Activated CD4-positive, CD25-positive, alpha-beta regulatory T cell treated with anti-CD3 and anti-CD28 coated beads, Interleukin-2, amount 50 U/mL, for 16 hours (primary cell): ENCODE measurements around the gene HLA-B.
"Not testable (repeated sequence)": the region's sequence is repeated elsewhere in the genome, so short reads cannot be mapped to it uniquely, and the experiment has no call there.

ENCODE experiments used
- DNase-seq: peaks from one replicate; pipeline ENCODE4 v3.0.0-alpha.2; 2020; ENCODE audit warnings: low read depth, low spot score

Gene HLA-B

DNA sequence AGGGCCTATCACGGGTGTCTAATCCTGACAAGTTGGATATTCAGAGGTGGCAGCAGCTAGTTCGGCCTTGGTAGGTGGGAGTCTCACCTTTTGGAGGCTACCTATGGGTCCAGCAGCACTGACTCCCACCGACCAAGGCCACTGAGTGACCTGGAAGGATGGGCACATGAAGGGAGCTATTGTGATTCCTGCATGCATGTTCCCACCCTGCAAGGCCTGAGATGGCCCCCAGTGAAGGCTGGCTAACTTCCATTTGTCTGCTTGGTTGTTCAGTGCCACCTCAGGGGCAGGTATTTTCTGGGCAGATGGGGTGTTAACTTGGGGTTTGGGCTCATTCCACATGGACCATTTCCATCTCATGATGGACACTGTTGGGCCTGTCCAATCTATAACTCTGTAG, 28.1 kb upstream of the HLA-B start:
- no peak for DNase-seq

DNA sequence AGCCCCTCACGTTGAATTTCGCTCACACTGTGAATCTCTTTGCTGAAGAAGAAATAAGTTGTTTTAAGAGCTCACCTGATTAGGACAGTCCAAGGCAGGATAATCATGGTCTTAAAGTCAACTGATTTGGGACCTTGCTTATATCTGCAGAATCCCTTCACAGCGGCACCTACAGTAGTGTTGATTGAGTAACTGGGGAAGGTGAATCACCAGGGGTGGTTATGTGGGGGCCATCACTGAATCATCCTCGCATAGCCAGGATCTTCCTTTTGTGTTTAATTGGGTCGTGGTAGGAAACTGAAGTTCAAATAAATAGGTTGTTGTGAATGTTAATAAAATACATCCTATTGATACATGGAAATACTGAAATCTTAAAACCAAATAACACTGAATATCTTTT, 26.2 kb upstream of the HLA-B start:
- DNase-seq = no peak

DNA sequence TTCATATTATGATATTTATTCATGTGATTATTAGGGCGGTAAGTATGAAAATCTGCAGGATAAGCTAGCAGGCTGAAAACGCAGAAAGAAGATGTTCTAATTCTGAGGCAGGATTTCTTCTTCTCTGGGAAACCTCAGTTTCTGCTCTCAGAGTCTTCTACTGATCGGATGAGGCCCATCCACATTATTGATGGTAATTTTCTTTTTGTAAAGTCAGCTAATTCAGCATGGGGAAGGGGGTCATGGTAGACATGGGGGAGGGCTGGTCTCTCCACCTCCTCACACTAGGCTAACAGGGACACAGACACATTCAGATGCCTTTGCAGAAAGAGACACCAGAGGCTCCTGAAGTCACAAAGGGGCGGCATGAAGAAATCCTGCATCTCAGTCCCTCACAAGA, 24.7 kb upstream of the HLA-B start:
- no peak for DNase-seq

DNA sequence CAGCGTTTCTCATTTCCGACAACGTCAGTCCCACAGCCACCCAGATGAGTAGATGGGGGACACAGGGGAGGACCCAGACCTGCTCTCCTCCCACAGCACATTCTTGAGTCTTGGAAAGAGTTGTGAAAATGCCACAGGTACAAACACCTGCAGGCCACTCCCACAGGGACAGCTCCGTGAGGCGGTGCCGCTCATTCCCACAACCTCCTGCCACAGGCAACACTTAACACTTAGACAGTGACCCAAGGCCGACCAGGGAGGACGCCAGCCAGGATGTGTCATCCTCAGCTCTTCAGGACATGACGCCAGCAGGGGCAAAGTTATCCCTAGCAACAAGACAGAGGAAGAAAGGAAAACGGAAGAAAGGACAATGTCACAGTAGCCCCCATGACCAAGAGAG, 22.9 kb upstream of the HLA-B start:
- DNase-seq = no peak

DNA sequence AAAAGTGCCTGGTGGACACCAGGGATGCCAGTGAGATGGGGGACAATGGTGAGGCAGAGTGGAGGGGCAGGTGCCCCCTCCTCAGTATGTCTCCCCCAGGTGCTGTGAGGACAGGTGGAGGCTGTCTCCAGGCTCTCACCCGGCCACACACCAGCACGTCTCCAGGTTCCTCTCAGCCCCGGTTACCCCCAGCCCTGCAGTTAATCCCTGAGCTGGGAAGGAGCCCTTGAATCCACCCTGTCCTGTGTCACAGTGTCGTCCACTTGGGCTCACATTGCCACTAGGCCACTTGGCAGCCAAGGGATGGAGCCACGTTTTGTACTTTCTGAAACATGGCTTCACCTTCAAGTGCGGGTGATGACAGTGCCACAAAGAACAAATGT, 21.7 kb upstream of the HLA-B start:
- DNase-seq = no peak

GRCh38 chr6:31378062-31378720, 21.2 kb upstream of the HLA-B start:
- no peak for DNase-seq

DNA sequence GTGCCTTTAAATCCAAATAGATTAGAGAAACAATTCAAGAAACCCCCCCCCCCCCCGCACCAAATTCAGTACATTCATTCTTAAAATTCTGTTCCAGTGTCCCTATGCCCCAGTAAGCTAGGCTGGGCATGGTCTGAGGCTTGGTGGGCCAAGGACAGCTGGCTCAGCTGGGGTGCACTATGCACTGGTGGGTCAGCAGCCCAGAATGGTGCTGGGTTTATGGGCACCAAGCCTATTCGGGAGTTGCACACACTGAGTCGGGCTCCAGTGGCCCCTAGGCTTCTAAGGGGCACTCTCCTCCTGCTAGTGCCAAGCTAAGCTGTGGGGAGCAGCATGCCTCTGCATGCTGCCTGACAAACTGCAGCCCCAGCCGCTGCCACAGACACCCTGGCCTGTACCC, 20.1 kb upstream of the HLA-B start:
- DNase-seq = no peak

- no peak for DNase-seq
These were observed 18.7 kb upstream of the HLA-B start for GRCh38 chr6:31375699-31376098.

DNA sequence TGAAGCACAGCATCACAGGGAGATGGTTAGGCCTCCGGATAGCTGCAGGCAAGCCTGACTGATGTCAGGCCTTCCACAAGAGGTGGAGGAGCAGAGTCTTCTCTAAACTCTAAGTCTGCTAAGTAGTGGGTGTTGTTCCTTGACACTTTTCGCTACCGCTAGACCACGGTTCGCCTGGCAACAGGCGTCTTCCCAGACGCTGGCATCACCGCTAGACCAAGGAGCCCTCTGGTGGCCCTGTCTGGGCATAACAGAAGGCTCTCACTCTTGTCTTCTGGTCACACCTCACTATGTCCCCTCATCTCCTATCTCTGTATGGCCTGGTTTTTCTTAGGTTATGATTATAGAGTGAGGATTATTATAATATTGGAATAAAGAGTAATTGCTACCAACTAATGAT, 17.1 kb upstream of the HLA-B start:
- not testable (repeated sequence) for DNase-seq

DNA sequence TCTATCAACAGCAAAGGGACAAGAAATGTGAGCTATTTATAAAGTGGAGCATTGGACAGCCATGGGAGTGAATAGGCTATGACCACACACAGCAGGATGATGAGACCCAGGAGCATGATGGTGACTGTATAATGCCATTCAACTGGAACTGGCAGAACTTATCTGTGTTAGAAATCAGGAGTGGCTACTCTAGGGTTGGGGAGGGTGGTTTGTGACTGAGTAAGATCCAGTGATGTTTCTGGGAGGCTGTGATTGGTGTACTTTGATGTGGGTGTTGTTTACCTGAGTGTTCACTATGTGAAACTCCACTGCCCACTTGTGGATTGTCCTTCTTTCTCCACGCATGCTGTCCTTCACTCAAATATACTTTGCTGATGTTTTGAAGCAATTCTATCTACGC, 11.5 kb upstream of the HLA-B start:
- no peak for DNase-seq

DNA sequence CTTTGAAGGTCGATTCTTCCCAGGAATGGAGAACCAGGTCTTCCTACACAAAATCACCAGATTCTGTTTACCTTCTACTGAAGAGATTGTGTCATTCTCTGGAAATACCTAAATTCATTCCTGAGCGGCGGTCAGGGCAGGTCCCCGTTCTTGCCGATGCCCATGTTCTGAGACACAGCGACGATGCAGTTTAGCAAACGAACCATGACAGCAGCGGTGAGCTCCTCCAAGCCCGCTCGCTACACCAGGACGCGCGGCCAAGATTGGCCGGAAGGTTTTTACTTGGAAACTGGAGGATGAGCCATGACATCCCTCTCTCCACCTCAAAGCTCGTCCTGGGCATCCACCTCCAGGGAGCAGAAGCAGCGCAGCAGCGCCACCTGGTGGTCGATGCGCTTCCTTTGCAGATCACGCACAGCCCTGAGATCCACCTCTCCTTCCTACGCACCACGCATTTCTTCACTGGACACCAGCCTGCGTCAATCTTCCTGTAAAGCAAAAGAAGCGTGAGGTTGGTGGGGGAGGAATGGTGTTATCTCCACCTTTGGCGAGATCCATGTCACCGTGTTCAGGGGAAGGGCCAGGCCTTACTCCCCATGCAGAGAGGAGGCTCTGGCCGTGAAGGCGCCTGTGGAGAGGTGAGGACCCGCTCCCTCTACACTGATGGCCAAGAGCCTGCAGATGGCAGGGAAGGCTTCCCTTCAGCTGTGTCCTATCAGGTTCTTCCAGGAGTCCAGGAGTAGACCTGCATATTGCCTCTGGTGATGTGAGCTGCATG, 9.9 kb upstream of the HLA-B start:
- DNase-seq = peak; percentile 76

GRCh38 chr6:31365864-31366263, 8.9 kb upstream of the HLA-B start:
- no peak for DNase-seq

- DNase-seq = no peak
These were observed 6.8 kb upstream of the HLA-B start for GRCh38 chr6:31363811-31364210.

DNA sequence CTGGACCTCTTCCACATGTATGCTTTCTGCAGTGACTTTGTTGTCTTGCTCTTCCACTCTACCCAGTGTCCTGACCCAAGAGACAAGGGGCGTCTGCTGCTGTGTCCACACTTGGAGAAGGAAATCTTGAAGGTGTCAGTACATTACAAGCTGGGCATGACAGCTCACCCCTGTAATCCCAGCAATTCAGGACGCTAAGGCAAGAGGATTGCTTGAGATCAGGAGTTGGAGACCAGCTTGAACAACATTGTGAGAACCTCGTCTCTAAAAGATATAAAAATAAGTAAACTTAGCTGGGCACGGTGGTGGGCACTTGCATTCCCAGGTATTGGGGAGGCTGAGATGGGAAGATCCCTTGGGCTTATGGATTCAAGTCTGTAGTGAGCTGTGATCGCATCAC, 5.8 kb upstream of the HLA-B start:
- DNase-seq = no peak

DNA sequence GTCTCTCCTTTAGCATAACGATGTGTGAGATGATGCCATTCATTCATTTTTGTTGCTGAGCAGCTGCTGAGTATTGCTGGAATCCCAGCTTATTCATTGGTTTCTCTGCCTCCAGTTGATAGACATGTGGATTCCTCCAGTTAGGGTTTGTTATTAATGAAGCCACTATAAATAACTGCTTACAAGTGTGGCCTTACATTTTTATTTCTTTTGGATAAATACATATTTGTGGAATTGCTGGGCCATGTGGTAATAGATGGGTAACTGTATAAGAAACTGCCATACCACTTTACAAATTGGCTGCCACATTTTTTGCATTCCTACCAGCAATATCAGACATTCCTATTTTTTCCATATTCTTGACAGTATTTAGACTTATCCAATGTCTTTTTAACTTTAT, 2.6 kb upstream of the HLA-B start:
- DNase-seq = no peak

- no peak for DNase-seq
These were observed 1.3 kb upstream of the HLA-B start for GRCh38 chr6:31358302-31358701.

- DNase-seq = no peak
These were observed 907 bp upstream of the HLA-B start for GRCh38 chr6:31357886-31358285.

DNA sequence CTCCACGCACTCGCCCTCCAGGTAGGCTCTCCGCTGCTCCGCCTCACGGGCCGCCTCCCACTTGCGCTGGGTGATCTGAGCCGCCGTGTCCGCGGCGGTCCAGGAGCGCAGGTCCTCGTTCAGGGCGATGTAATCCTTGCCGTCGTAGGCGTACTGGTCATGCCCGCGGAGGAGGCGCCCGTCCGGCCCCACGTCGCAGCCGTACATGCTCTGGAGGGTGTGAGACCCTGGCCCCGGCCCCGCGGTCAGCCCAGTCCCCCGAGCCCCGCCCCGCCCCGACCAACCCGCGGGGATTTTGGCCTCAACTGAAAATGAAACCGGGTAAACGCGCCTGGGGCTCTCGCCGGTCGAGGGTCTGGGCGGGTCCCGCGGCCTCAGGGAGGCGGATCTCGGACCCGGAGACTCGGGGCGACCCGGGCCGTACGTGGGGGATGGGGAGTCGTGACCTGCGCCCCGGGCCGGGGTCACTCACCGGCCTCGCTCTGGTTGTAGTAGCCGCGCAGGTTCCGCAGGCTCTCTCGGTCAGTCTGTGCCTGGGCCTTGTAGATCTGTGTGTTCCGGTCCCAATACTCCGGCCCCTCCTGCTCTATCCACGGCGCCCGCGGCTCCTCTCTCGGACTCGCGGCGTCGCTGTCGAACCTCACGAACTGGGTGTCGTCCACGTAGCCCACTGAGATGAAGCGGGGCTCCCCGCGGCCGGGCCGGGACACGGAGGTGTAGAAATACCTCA, 598 bp downstream of the HLA-B start:
- no peak for DNase-seq

GRCh38 chr6:31355583-31355948, 1.4 kb downstream of the HLA-B start:
- no peak for DNase-seq

- DNase-seq = no peak
These were observed 2.0 kb downstream of the HLA-B start for GRCh38 chr6:31354864-31355582.

- DNase-seq = no peak
These were observed 2.7 kb downstream of the HLA-B start for GRCh38 chr6:31354158-31354863.
